GM21526 (cell line): Measurements from ENCODE around the gene HDLBP.

Experiments used
- ATAC-seq: cut with Tn5 transposase; IDR thresholded peaks from one replicate; pipeline ENCODE4 v1.9.1; 2021; ENCODE audit warnings: moderate library complexity; ENCODE audit not compliant: unreplicated experiment, low FRiP score

Gene HDLBP

GRCh38 chr2:241234066-241234790, 81.2 kb downstream of the HDLBP start:
- ATAC-seq, result no peak

- ATAC-seq, result no peak
Measured at GRCh38 chr2:241232736-241233575, 82.5 kb downstream of the HDLBP start.

- ATAC-seq, result no peak
Measured at GRCh38 chr2:241230435-241230834, 85.0 kb downstream of the HDLBP start.

DNA sequence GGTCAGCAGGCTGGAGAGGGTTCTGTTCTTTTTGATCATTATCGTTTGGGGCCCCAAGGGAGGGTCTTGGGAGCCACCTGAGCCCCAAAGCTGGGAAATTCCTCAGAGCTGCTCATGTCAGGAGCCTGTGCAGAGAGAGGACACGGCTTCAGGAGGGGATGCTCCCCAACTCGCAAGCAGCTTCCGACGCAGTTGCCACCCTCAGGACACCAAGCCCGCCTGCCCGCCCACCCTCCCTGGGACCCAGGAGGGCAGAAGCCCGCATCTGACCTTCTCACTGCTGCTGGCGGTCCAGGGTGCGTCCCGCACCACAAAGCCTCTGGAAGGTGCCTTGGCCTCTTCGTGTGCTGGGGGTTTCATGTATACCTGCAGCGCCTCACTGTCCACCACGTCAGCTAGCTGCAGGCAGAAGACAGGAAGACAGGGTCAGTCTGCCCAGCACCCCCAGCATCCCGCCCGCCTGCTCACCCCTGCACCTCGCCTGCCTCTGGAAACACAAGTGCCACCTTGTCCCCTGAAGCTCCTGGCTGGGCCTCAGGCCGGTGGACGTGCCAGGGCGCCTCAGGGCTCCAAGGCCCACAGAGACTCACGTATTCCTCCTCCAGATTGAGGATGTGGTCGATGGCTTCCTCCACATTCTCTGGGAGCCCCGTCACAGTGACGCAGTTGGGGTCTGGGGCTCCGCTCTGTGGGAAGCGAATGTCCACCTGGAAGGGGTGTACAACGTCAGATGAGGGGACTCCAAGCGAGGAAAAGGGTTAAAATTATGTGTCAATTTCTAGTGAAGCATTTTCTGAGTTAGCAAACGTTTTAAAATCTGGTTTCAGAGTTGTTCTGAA, 85.7 kb downstream of the HDLBP start:
- ATAC-seq, result no peak

GRCh38 chr2:241228860-241229516, 86.5 kb downstream of the HDLBP start:
- ATAC-seq, result no peak

DNA sequence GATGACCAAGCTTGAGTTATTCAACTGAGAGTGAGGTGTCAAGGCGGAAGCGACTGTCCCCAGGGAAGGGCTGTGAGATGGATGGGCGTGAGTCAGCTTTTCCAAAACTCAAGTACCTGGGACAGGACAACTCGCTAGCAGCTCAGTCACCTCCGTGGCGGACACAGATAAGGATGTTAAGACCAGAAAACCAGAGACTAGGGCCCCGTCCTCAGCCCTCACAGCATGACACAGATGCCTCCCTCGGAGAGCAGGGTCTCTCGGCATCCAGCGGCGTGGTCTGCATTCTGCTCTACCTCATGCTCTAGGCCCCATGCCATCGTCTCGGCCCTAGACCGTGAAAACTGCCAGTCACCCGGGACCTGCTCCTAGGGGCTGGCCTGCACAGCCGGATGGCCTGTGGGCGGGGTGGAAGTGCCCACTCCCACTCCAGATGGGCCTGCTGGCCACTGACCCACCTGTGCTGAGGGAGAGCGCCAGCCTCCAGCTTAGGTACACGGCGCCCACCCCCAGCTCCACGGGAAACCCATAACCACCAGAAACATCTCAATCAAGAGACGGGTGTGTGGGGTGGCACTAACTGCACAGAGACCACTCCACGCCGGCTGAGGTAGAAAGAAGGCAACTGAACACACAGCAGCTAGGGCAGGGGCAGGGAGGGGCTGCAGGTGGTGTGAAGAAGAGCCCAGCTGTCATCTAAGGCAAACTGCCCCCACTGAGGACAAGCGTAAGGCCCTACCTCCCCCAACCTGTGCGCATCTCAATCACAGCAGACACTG, 87.2 kb downstream of the HDLBP start:
- ATAC-seq, result no peak

DNA sequence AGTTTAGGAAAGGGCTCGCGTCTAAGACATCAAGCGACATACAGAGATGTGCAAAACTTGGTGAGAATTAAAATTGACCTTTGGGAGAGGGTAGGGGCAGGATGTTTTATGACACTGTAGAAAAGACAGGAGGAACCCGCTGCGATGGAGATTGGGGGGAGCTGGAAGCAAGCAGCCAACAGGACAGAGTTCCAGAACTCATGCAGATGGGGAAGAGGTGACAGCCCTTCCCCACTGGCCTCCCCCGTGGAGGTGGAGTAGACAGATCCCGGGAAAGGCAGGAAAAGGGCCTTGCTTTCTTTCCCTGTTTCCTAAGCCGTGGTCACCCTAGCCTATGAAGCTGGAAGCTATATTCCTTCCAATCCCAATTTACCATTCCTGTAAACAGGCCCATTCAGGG, 87.9 kb downstream of the HDLBP start:
- ATAC-seq, result no peak

DNA sequence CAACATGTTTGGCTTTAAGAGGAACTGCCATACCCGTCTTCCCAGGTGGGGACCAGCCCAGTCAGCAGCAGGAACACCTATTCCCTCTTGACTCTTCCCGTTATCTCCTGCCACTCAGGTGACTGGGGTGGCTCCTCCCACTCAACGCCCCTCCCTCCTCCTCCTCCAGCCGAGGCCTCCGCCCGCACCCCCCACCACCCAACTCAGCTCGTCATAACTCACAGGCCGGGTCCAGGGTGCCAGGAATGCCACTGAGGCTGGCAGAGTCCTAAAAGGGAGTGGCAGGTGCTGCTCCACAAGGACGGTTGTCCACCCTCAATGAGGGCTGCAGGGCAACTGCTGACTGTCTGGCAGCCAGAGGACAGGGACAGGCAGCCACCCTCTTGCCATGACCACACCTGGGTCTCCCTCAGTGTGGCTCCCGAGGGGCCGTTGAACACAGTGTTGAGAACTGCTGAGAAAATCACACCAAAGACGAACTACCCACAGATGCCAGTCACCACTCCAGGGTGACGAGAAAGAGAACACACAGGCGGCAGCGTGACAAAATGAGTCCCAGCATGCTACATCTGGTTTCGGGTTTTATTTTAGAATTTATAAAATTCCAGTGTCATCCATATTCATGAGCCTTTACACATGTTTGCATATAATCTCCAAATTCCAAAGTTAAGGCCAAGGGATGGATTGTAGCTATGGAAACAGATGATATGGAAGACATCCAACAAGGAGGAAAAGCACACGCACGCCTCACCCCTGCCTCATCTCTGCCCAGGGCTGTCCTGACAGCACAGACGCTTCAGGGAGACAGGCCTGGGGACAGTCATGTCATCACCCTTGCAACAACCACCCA, 88.5 kb downstream of the HDLBP start:
- no peak for ATAC-seq

DNA sequence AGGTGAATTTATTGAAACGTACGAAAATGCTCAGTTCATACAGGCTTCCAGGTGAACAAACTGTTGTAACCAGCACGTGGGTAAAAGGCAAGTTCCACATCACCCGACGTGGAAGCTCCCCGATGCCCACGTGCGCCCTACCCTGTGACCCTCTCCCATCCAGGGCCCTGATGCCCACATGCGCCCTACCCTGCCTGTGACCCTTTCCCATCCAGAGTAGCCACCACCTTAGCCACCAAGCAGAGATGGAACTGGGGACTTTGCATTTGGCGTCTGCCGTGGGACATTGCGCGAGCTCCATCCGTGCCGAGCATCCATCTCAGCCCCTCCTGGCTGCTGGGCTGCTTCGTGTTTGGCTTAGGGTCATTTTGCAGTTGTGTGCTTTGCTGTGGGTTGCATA, 89.5 kb downstream of the HDLBP start:
- no peak for ATAC-seq

DNA sequence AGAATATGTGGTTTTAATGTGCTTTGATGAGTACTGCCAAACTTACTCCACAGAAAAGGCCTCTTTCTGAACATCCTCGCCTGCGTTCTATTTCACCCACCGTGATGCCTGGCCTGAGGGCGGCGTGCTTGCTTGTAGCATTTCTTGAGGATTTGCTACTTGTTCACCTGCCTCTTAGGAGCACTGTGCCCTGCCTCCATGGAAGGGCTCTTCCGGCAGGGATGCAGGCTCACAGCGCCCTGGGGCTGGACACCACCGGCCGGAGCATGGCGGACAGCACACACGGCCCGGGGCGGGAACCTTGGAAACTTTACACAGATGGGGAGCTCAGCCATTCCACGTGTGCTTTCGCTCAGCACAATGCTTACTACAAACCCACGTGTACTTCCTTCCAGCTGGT, 89.9 kb downstream of the HDLBP start:
- ATAC-seq, result no peak

DNA sequence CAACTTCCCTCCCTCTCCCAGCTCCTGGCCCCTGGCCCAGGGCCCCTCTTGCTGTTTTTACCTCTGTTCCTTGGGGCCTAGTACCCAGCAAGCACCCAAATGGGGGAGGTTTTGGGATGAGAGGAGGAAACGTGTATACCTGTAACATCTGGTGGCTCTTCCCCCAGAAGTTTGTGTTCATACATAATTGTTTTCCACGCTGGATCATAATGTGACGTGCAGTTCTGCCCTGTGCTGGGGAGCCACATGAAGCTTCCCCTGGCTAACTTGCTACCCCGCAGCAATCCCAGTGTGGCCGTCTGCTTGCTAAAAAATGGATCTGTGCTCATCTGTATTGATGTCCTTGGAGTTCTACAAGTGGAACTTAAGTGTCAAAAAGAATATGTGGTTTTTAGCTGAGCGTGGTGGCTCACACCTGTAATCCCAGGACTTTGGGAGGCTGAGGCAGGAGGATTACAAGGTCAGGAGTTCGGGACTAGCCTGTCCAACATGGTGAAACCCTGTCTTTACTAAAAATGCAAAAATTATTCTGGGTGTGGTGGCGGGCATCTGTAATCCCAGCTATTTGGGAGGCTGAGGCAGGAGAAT, 90.5 kb downstream of the HDLBP start:
- ATAC-seq, result no peak

DNA sequence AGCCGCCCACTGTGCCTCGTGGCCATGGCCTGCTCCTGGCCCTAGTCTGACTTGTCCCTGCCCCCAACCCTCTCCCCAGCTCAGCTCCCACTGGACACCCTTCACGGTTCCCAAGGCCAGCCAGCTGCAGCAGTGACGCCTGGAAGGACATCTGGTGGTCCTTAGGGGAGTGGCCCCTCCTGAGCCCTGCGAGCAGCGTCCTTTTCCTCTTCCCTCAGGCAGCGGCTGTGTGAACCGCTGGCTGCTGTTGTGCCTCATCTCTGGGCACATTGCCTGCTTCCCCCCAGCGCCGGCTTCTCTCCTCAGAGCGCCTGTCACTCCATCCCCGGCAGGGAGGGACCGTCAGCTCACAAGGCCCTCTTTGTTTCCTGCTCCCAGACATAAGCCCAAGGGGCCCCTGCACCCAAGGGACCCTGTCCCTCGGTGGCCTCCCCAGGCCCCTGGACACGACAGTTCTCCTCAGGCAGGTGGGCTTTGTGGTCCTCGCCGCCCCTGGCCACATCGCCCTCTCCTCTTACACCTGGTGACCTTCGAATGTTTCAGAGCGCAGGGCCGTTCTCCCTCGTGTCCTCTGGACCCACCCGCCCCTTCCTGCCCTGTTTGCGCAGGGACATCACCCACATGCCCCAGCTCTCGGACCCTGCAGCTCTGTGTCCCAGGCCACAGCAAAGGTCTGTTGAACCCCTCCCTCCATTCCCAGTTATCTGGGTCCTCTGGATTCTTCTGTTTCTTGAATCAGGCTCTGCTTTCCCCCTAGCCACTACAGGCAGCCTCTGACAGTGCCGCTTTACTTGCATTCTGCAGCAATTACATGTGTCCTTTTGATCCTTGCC, 91.2 kb downstream of the HDLBP start:
- ATAC-seq, result no peak

GRCh38 chr2:241223211-241224017, 92.1 kb downstream of the HDLBP start:
- no peak for ATAC-seq

GRCh38 chr2:241219856-241220356, 95.6 kb downstream of the HDLBP start:
- ATAC-seq, result no peak

- no peak for ATAC-seq
Measured at GRCh38 chr2:241219030-241219382, 96.5 kb downstream of the HDLBP start.

DNA sequence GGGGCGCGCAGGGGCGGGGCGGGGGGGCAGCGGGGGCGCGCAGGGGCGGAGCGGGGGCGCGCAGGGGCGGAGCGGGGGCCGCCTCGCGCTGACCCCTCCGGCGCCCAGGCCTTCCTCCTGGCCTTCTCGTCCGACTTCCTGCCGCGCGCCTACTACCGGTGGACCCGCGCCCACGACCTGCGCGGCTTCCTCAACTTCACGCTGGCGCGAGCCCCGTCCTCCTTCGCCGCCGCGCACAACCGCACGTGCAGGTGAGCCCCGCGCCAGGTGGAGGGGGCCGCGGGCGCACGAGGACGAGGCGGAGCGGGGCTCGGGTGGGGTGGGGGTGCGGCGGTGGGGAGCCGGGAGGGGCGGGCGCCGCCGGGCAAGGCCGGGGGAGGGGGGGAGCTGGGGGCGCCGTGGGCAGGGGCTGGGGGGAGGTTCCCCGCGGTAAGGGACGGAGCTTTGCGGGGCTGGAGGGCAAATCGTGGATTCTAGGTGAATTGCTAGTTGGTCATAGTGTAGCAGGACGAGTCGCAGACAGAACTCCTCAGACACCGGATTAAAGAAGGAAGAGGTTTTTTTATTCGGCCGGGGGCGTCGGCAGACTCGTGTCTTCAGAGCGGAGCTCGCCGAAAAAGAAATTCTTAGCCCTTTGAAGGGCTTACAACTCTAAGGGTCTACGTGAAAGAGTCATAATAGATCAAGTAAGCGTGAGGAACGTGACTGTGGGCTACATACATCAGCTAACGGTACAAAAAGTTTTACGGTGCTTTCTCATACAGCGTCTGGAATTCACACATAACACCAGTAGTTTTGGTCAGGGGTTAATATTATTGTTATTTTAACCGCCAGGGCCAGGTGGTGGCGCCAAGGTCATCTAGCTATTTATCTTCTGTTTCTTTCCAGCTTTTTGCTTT, 97.1 kb downstream of the HDLBP start:
- no peak for ATAC-seq
